Measurements from ENCODE around the gene LY6G5B. TPM values are rescaled to one million over a fixed set of nuclear protein-coding genes. Genes with fewer than 3 reads are reported as not detected.

LY6G5B gene
- total and polyA plus RNA-seq, 5 experiments from 2014 or later = 0.25 to 48.8 (median 44.1) TPM; not detected in 2

DNA sequence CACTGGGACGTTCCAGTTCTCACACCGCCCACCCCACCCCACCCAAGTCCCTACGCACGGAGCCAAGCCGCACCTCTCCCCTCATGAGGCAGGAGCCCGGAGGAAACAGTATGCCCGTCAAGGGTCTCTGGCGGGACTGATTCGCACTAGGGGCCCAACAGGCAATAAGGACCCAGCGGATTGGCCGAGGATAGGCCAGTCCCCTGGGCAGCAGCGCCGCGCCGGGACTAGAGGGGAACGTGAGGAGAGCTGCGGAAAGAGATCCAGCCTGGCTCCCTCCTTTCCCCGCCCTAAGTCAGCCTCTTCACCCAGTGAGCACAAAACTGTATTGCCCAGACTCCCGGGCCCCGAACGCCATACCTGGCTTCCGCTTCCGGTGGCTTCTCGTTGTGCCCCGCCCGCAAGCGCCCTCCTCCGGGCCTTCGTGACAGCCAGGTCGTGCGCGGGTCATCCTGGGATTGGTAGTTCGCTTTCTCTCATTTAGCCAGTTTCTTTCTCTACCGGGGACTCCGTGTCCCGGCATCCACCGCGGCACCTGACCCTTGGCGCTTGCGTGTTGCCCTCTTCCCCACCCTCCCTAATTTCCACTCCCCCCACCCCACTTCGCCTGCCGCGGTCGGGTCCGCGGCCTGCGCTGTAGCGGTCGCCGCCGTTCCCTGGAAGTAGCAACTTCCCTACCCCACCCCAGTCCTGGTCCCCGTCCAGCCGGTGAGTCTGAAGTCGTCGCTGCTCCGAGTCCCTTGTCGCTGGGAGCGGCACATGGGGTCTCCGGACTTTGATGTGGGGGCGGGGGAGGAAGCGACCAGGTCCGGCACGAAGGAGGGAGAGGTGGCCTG lies 4.1 kb upstream of the LY6G5B start, which contains the start of gene CSNK2B:
TSS of gene CSNK2B (plus strand) at position 580 of the 836 bp plus-strand sequence. CDS start 752 bp downstream, outside the sequence.
- POLR2A ChIA-PET = interaction anchor here (0.8 to 7.9 kb wide), 19 partner anchors 13 to 462 kb away, joined by 3 to 223 read pairs (median 4); partner anchors contain the start of genes ABHD16A, APOM, ATF6B and BAG6
- H3K27ac Mint-ChIP-seq = peak within 1 kb of the TSS; percentile 96 to 99 (median 98)
- ATAC-seq = peak; percentile 85 to 86
- peaks cover 21 to 73% (median 67%) of the 10 kb centered on the region in 4 donors for H3K4me1 Mint-ChIP-seq
- H3K4me3 Mint-ChIP-seq = peak within 1 kb of the TSS; percentile 93 to 100 (median 97)
- no peaks in the 10 kb centered on the region for H3K27me3 Mint-ChIP-seq
- DNase-seq = peak; percentile 94 to 98 (median 98)
- no peaks in the 10 kb centered on the region for H3K9me3 Mint-ChIP-seq
- peaks cover 0 to 65% (median 9%) of the 10 kb centered on the region in 3 donors for H3K36me3 Mint-ChIP-seq

DNA sequence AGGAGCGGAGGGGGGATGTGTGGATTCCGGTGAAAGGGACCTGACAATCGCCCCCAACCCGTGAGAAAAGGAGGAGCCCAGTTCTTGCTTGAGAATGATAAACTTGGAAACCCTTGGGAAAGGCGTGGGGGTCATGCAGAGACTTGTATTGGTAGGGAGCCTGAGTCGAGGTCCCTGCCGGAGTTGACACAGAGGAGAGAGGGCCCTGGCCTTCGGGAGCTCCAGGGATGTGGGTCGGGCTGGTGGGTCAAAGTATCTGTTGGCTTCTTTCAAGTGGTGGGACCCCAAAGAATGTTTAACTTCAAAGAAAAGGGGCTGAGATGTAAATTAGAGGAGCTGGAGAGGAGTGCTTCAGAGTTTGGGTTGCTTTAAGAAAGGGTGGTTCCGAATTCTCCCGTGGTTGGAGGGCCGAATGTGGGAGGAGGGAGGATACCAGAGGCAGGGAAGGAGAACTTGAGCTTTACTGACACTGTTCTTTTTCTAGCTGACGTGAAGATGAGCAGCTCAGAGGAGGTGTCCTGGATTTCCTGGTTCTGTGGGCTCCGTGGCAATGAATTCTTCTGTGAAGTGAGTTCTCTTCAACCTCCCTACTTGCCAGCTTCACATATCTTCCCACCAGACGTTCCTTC lies 3.3 kb upstream of the LY6G5B start:
- H3K4me3 Mint-ChIP-seq = peak overlapping the region; percentile 93 to 100 (median 97)
- H3K27me3 Mint-ChIP-seq = no peaks in the 10 kb centered on the region
- no peaks in the 10 kb centered on the region for H3K9me3 Mint-ChIP-seq
- POLR2A ChIA-PET = interaction anchor here (0.8 to 7.9 kb wide), 8 partner anchors 13 to 168 kb away, joined by 3 to 223 read pairs (median 4); partner anchors contain the start of genes ABHD16A, APOM, BAG6 and DDX39B
- DNase-seq = no peak
- peaks cover 0 to 70% (median 9%) of the 10 kb centered on the region in 3 donors for H3K36me3 Mint-ChIP-seq
- peaks cover 19 to 66% (median 60%) of the 10 kb centered on the region in 4 donors for H3K4me1 Mint-ChIP-seq
- H3K27ac Mint-ChIP-seq = peak overlapping the region; percentile 96 to 99 (median 98)
- no peak for ATAC-seq

- H3K9me3 Mint-ChIP-seq = no peaks in the 10 kb centered on the region
- peaks cover 0 to 31% (median 5%) of the 10 kb centered on the region in 3 donors for H3K36me3 Mint-ChIP-seq
- H3K27ac Mint-ChIP-seq = peak overlapping the region in 5 of 10 donors; percentile 22 to 82 (median 53)
- H3K4me1 Mint-ChIP-seq = peaks cover 15 to 20% (median 17%) of the 10 kb centered on the region in 4 donors
- H3K4me3 Mint-ChIP-seq = no peak overlapping the region
- ATAC-seq (no peak), DNase-seq (no peak)
- H3K27me3 Mint-ChIP-seq = no peaks in the 10 kb centered on the region
- POLR2A ChIA-PET = no interaction called here
Observed at GRCh38 chr6:31676322-31676903, 6.6 kb downstream of the LY6G5B start.

DNA sequence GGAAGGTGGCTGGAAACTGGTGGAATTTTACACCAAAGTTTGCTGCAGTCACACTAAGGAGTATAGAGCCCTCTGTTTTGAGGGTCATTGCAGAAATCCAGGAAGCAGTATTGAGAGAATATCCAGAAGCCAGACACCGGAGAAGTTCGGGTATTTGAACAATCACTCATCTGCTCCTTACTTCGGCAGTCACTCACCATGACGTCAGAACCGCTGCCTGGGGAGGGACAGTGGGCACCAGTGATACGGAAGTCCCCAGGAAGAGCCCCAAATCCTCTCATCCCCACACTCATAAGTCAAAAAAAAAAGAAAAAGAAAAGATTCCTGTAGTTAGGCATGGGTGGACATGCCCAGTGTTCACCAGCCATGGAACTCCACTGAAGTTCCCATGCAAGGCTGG lies 7.1 kb downstream of the LY6G5B start:
- H3K27ac Mint-ChIP-seq = peak overlapping the region in 3 of 10 donors; percentile 22 to 80 (median 46)
- POLR2A ChIA-PET = interaction anchor here (0.6 to 2.0 kb wide), 2 partner anchors 24 to 167 kb away, joined by 3 to 8 read pairs; partner anchors contain the start of gene BAG6

GRCh38 chr6:31677955-31678354 lies 8.2 kb downstream of the LY6G5B start:
- Mint-ChIP-seq H3K4me3 (no peak overlapping the region), H3K27ac (peak overlapping the region in 1 of 10 donors; percentile 71), H3K4me1 (peaks cover 19 to 27% (median 22%) of the 10 kb centered on the region in 4 donors), H3K9me3 (no peaks in the 10 kb centered on the region), H3K36me3 (peaks cover 0 to 16% (median 0%) of the 10 kb centered on the region in 3 donors), H3K27me3 (no peaks in the 10 kb centered on the region)
- ATAC-seq (no peak), DNase-seq (no peak)
- POLR2A ChIA-PET = interaction anchor here (0.5 to 2.0 kb wide), 3 partner anchors 25 to 152 kb away, joined by 3 to 13 read pairs (median 8); partner anchors contain the start of gene BAG6

More for the DNA sequence above, 7.1 kb downstream of the LY6G5B start:
- H3K36me3 Mint-ChIP-seq = peaks cover 0 to 27% (median 5%) of the 10 kb centered on the region in 3 donors
- H3K9me3 Mint-ChIP-seq = no peaks in the 10 kb centered on the region
- DNase-seq = no peak
- no peak overlapping the region for H3K4me3 Mint-ChIP-seq
- H3K4me1 Mint-ChIP-seq = peaks cover 18 to 23% (median 21%) of the 10 kb centered on the region in 4 donors
- no peak for ATAC-seq
- no peaks in the 10 kb centered on the region for H3K27me3 Mint-ChIP-seq

GRCh38 chr6:31680226-31681134 lies 10.7 kb downstream of the LY6G5B start, which contains the start of gene LY6G5C:
LY6G5C (minus strand) TSS chr6:31681067; CDS start chr6:31680373, 694 bp downstream.
- Mint-ChIP-seq H3K4me1 (peaks cover 19 to 31% (median 21%) of the 10 kb centered on the region in 4 donors), H3K4me3 (peak within 1 kb of the TSS; percentile 69 to 93 (median 91)), H3K9me3 (no peaks in the 10 kb centered on the region), H3K36me3 (peaks cover 0 to 5% (median 0%) of the 10 kb centered on the region in 3 donors), H3K27me3 (no peaks in the 10 kb centered on the region), H3K27ac (peak within 1 kb of the TSS; percentile 29 to 93 (median 84))
- peak; percentile 33 to 75 (median 51) for DNase-seq
- ATAC-seq = peak; percentile 63 to 68
- POLR2A ChIA-PET = interaction anchor here (0.6 to 1.9 kb wide), 12 partner anchors 9 to 158 kb away, joined by 3 to 9 read pairs (median 3); partner anchors contain the start of genes ABHD16A, BAG6, CSNK2B and GPANK1

DNA sequence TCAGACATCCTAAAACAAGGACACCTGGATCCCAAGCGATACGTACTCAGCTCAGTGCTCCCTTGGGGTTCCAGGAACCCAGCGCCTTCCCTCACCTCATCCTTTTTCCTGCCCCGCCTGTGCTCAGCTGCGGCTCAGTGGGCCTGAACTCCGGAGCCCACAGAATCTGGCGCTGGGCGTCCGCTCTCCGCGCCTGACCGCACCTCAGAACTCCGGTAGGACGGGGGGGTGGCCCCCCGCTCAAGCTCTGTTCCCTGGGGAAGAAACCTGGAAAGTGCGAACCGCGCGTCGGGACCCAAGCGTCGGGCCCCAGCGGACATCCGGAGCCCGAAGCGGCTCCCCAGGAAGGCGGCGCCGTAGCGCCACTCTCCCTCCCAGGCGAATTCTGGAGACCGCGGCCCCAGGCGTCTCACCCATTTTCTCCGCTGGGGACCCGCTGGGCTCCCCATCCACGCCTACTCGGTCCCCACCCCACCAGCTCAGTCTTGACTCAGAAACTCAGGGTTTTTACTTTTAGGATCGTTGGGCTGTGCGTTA lies 11.4 kb downstream of the LY6G5B start:
- DNase-seq (peak in 7 of 10 donors; percentile 18 to 42 (median 36)), ATAC-seq (peak; percentile 80)
- H3K27me3 Mint-ChIP-seq = no peaks in the 10 kb centered on the region
- peak overlapping the region; percentile 69 to 93 (median 91) for H3K4me3 Mint-ChIP-seq
- no peaks in the 10 kb centered on the region for H3K9me3 Mint-ChIP-seq
- POLR2A ChIA-PET = interaction anchor here (0.6 to 1.9 kb wide), 11 partner anchors 10 to 157 kb away, joined by 3 to 9 read pairs (median 3); partner anchors contain the start of genes ABHD16A, BAG6, GPANK1 and HSPA1B
- H3K36me3 Mint-ChIP-seq = peaks cover 0 to 12% (median 2%) of the 10 kb centered on the region in 3 donors
- peak overlapping the region; percentile 29 to 93 (median 84) for H3K27ac Mint-ChIP-seq
- peaks cover 19 to 31% (median 21%) of the 10 kb centered on the region in 4 donors for H3K4me1 Mint-ChIP-seq

GRCh38 chr6:31683591-31683990 lies 13.8 kb downstream of the LY6G5B start:
- H3K36me3 Mint-ChIP-seq = peaks cover 0 to 29% (median 6%) of the 10 kb centered on the region in 3 donors
- H3K9me3 Mint-ChIP-seq = no peaks in the 10 kb centered on the region
- peak overlapping the region in 2 of 10 donors; percentile 22 to 29 for H3K4me3 Mint-ChIP-seq
- H3K27me3 Mint-ChIP-seq = no peaks in the 10 kb centered on the region
- H3K27ac Mint-ChIP-seq = peak overlapping the region in 1 of 10 donors; percentile 79
- H3K4me1 Mint-ChIP-seq = peaks cover 19 to 26% (median 21%) of the 10 kb centered on the region in 4 donors
- POLR2A ChIA-PET = interaction anchor here (0.6 kb wide), 2 partner anchors 10 to 36 kb away, joined by 3 to 4 read pairs; no protein-coding TSS in a partner anchor
- ATAC-seq (no peak), DNase-seq (no peak)

GRCh38 chr6:31686483-31686882 lies 16.7 kb downstream of the LY6G5B start:
- Mint-ChIP-seq H3K27me3 (no peaks in the 10 kb centered on the region), H3K36me3 (peaks cover 0 to 56% (median 6%) of the 10 kb centered on the region in 3 donors), H3K4me3 (no peak overlapping the region), H3K4me1 (peaks cover 3 to 18% (median 8%) of the 10 kb centered on the region in 4 donors), H3K27ac (peak overlapping the region in 6 of 10 donors; percentile 1 to 66 (median 40)), H3K9me3 (no peaks in the 10 kb centered on the region)
- DNase-seq (no peak), ATAC-seq (no peak)
- POLR2A ChIA-PET = no interaction called here

GRCh38 chr6:31687321-31687720 lies 17.5 kb downstream of the LY6G5B start:
- H3K36me3 Mint-ChIP-seq = peaks cover 0 to 58% (median 6%) of the 10 kb centered on the region in 3 donors
- no peaks in the 10 kb centered on the region for H3K9me3 Mint-ChIP-seq
- ATAC-seq = no peak
- no peak for DNase-seq
- no peaks in the 10 kb centered on the region for H3K27me3 Mint-ChIP-seq
- peaks cover 0 to 10% (median 4%) of the 10 kb centered on the region in 4 donors for H3K4me1 Mint-ChIP-seq
- no peak overlapping the region for H3K4me3 Mint-ChIP-seq
- H3K27ac Mint-ChIP-seq = peak overlapping the region in 2 of 10 donors; percentile 41 to 50
- POLR2A ChIA-PET = no interaction called here

Measured in naive thymus-derived CD8-positive, alpha-beta T cell (primary cell).